ENCODE measurements around the gene PCMT1.

Gene PCMT1

DNA sequence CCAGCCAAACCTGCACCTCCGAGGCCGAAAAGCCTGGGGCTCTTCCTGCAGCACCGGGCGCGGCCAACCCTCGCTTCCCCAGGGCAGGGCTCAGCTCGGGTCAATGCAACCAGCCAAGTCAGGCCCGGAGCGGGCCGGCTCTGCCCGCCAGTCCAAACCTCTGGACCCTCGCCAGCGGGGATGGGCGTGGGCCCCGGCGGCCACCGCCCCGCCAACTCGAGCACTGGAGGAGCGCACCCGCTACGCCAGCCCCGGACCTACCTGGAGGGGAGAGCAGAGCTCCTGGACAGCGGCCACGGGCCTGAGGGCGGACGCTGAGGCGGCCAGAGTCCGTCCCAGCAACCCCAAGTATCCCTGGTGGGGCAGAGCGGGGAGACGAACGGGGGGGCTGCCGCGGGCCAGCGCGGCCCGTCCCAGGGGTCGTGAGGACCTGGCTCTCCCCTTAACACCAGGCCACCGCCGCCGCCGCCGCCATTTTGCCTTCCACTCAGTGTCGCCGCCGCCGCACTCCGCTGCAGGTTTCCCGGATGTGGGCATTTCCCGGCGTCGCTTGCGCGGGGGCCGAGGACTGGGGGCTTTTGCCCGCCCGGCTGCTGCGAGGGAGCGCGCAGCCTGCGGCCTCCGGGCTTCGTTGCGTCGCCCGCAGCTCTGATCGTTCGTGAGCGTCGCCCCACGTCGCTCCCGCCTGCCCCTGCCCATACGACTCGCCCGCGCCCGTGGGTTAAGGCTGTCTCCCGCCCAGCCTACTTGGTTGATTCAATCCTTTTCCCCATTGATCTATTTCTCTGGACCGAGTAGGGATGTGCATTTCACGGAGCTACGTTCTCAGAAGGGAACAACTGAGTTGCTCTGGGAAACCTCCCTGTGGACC, 31.7 kb upstream of the PCMT1 start, which contains the start of gene LATS1:
TSS of gene LATS1 (minus strand) at position 514 of the 871 bp plus-strand sequence. CDS start 15,975 bp downstream, outside the sequence.
- H4K20me1 ChIP-seq (ENCODE audit: insufficient read depth, low read length): no peaks in the 10 kb centered on the region
- peak within 1 kb of the TSS; percentile 99 for H3K4me3 ChIP-seq (ENCODE audit: low read depth, low read length, poor library complexity, severe bottlenecking)
- peak within 1 kb of the TSS; percentile 77 for H3K4me2 ChIP-seq (ENCODE audit: low read length)
- no peaks in the 10 kb centered on the region; the same call in 1 of the 2 replicates for H3F3A ChIP-seq (ENCODE audit: insufficient read depth, low read length)
- no peaks in the 10 kb centered on the region for H3K9me2 ChIP-seq (ENCODE audit: low read depth, low read length)
- peak within 1 kb of the TSS; percentile 100 for H3K9ac ChIP-seq (ENCODE audit: low read length)
- H2AFZ ChIP-seq (ENCODE audit: low read length): peak within 1 kb of the TSS; percentile 76; the same call in 1 of the 2 replicates
- no peaks in the 10 kb centered on the region for H3K9me3 ChIP-seq (ENCODE audit: low read length)
- TF ChIP-seq EZH2 (IDR thresholded peaks at IDR 0.05; ENCODE audit: borderline replicate concordance, low read length): no peak
- TF ChIP-seq, protein P1, sequence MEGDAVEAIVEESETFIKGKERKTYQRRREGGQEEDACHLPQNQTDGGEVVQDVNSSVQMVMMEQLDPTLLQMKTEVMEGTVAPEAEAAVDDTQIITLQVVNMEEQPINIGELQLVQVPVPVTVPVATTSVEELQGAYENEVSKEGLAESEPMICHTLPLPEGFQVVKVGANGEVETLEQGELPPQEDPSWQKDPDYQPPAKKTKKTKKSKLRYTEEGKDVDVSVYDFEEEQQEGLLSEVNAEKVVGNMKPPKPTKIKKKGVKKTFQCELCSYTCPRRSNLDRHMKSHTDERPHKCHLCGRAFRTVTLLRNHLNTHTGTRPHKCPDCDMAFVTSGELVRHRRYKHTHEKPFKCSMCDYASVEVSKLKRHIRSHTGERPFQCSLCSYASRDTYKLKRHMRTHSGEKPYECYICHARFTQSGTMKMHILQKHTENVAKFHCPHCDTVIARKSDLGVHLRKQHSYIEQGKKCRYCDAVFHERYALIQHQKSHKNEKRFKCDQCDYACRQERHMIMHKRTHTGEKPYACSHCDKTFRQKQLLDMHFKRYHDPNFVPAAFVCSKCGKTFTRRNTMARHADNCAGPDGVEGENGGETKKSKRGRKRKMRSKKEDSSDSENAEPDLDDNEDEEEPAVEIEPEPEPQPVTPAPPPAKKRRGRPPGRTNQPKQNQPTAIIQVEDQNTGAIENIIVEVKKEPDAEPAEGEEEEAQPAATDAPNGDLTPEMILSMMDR (IDR thresholded peaks at IDR 0.05; ENCODE audit: low read length): no peak
- no peaks in the 10 kb centered on the region for H3K36me3 ChIP-seq (ENCODE audit: insufficient read depth, low read length)
- peaks cover 47% of the 10 kb centered on the region for H3K79me2 ChIP-seq (ENCODE audit: insufficient read depth, low read length)
- no peaks in the 10 kb centered on the region for H3K27me3 ChIP-seq (ENCODE audit: insufficient read depth, low read length)
- peak within 1 kb of the TSS; percentile 64 for H3K27ac ChIP-seq (ENCODE audit: low read depth, low read length, poor library complexity, severe bottlenecking)
- peaks cover 25% of the 10 kb centered on the region for H3K4me1 ChIP-seq (ENCODE audit: insufficient read depth, low read length, severe bottlenecking)

DNA sequence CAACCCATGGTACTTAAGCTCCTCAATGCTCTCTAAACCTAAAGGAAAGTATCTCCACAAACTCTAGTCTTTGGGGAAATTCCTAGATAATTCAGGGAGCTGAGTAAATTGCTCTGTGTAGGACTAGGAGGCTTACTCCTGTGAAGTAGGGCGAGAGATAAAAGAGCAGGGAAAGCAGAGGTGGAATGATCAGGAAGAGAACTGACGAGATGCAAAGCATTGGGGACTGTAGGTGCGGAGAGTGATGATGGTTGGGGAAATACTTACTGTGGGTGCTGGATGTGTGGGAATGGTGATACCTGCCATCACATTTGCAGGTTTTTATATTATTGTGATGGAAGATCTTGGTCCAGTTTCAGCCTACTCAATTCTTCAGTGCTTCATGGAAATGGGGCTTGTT, 30.0 kb upstream of the PCMT1 start:
- Histone ChIP-seq H3K36me3 (ENCODE audit: insufficient read depth, low read length) (peaks cover 6% of the 10 kb centered on the region; the same call in 1 of the 2 replicates), H3K4me3 (ENCODE audit: low read depth, low read length, poor library complexity, severe bottlenecking) (no peak overlapping the region), H3K9me2 (ENCODE audit: low read depth, low read length) (no peaks in the 10 kb centered on the region), H3K4me2 (ENCODE audit: low read length) (no peak overlapping the region), H2AFZ (ENCODE audit: low read length) (no peak overlapping the region), H3K27ac (ENCODE audit: low read depth, low read length, poor library complexity, severe bottlenecking) (no peak overlapping the region), H3K79me2 (ENCODE audit: insufficient read depth, low read length) (peaks cover 33% of the 10 kb centered on the region), H4K20me1 (ENCODE audit: insufficient read depth, low read length) (no peaks in the 10 kb centered on the region), H3K9me3 (ENCODE audit: low read length) (no peaks in the 10 kb centered on the region), H3K27me3 (ENCODE audit: insufficient read depth, low read length) (no peaks in the 10 kb centered on the region), H3F3A (ENCODE audit: insufficient read depth, low read length) (peaks cover 3% of the 10 kb centered on the region; the same call in 1 of the 2 replicates), H3K4me1 (ENCODE audit: insufficient read depth, low read length, severe bottlenecking) (peaks cover 25% of the 10 kb centered on the region), H3K9ac (ENCODE audit: low read length) (no peak overlapping the region)
- TF ChIP-seq, protein P1 (IDR thresholded peaks at IDR 0.05; ENCODE audit: low read length): no peak
- no peak for TF ChIP-seq EZH2 (IDR thresholded peaks at IDR 0.05; ENCODE audit: borderline replicate concordance, low read length)

DNA sequence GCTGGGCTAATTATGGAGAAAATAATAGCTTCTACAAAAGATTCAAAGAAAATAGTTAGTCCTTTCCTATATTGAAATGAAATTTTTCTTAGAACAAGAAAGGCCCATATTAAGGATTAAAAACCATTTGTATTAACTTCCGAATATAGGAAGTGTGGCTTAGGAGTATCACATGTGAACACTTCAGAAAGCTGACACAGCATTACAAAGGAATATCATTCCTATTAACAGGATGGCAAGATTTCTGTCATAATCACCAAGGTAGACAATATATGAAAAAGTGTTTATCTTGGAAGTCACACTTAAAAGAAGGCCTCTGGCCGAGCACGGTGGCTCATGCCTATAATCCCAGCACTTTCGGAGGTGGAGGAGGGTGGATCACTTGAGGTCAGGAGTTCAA, 26.3 kb upstream of the PCMT1 start:
- Histone ChIP-seq H3K27me3 (ENCODE audit: insufficient read depth, low read length) (no peaks in the 10 kb centered on the region), H3K79me2 (ENCODE audit: insufficient read depth, low read length) (no peaks in the 10 kb centered on the region), H3F3A (ENCODE audit: insufficient read depth, low read length) (peaks cover 3% of the 10 kb centered on the region; the same call in 1 of the 2 replicates), H4K20me1 (ENCODE audit: insufficient read depth, low read length) (no peaks in the 10 kb centered on the region), H3K4me1 (ENCODE audit: insufficient read depth, low read length, severe bottlenecking) (peaks cover 6% of the 10 kb centered on the region), H3K4me2 (ENCODE audit: low read length) (no peak overlapping the region), H3K9ac (ENCODE audit: low read length) (no peak overlapping the region), H3K9me3 (ENCODE audit: low read length) (no peaks in the 10 kb centered on the region), H3K4me3 (ENCODE audit: low read depth, low read length, poor library complexity, severe bottlenecking) (no peak overlapping the region), H3K9me2 (ENCODE audit: low read depth, low read length) (no peaks in the 10 kb centered on the region), H2AFZ (ENCODE audit: low read length) (no peak overlapping the region), H3K36me3 (ENCODE audit: insufficient read depth, low read length) (peaks cover 37% of the 10 kb centered on the region), H3K27ac (ENCODE audit: low read depth, low read length, poor library complexity, severe bottlenecking) (no peak overlapping the region)
- TF ChIP-seq, protein P1 (IDR thresholded peaks at IDR 0.05; ENCODE audit: low read length): no peak
- TF ChIP-seq EZH2 (IDR thresholded peaks at IDR 0.05; ENCODE audit: borderline replicate concordance, low read length): no peak

Measured in OCI-LY1 (cell line).